Motor neuron (in vitro differentiated cells): ENCODE data around the gene COMMD6. TPM values are rescaled to one million over a fixed set of nuclear protein-coding genes. Genes with fewer than 3 reads are reported as not detected.

Experiments used
- ATAC-seq, 8 experiments: fragments of 200-7000 bp; cut with Tn5 transposase; replicated peaks in 6 of 8; 2 replicates each; pipeline ENCODE4 v1.8.0; 2021; ENCODE audit warnings: mild to moderate bottlenecking in 8 of 8, moderate library complexity in 8 of 8
- H3K27ac ChIP-seq, 2 donors: fragments of 250-450 bp; sonication (Bioruptor Pico); 2 replicates each; pipeline ENCODE4 v1.9.0; 2021; ENCODE audit warnings: antibody characterized with exemption in 2 of 2, mild to moderate bottlenecking in 2 of 2, moderate library complexity in 1 of 2
- H3K4me1 ChIP-seq, 2 donors: fragments of 250-450 bp; sonication (Bioruptor Pico); replicated peaks in 1 of 2; 2 replicates each; pipeline ENCODE4 v1.6.1; 2021; ENCODE audit warnings: antibody characterized with exemption in 2 of 2, mild to moderate bottlenecking in 2 of 2, moderate library complexity in 1 of 2
- H3K4me3 ChIP-seq, 5 donors: fragments of 250-450 bp; sonication (Bioruptor Pico); 2 replicates each; pipeline ENCODE4 v1.9.0; 2021; ENCODE audit warnings: antibody characterized with exemption in 5 of 5, mild to moderate bottlenecking in 5 of 5, moderate library complexity in 4 of 5
- WGBS, 10 experiments: fragments of 450-650 bp; shearing (Covaris generic); methylation state at CpG; one replicate each; pipeline ENCODE4 v1.0.0; 2022; 5-methylcytosine and 5-hydroxymethylcytosine counted together
- in situ Hi-C, 9 experiments: fragments of 400-800 bp; cut with MboI; loops; one replicate each; pipeline ENCODE4 v1.15.0; 2021; ENCODE audit warnings: low sequenced_read_pairs in 9 of 9, low pct_unique_long_range_greater_than_20kb in 2 of 9; ENCODE audit not compliant: unreplicated experiment in 9 of 9
- total RNA-seq, 8 experiments: library from RNA; unstranded; fragments of 300-600 nt; gene quantifications; 2 replicates each; pipeline versions ENCODE4 v1.2.3 to v1.2.4, GENCODE V29; 2022

Gene COMMD6
- total RNA-seq, 8 experiments from 2014 or later: 111 to 621 (median 305) TPM

GRCh38 chr13:75486146-75487062 is 51.2 kb downstream of the COMMD6 start:
- Histone ChIP-seq H3K4me1 (peaks cover 0 to 5% of the 10 kb centered on the region in 2 donors), H3K27ac (no peak overlapping the region), H3K4me3 (no peak overlapping the region)
- no peak for ATAC-seq
- in situ Hi-C loops: no loop called here
- 0 to 90% (median 51%) methylated on average over 1 to 5 of the region's 5 CpGs for WGBS, 10 experiments

GRCh38 chr13:75485286-75486062 is 52.2 kb downstream of the COMMD6 start:
- in situ Hi-C loops: no loop called here

GRCh38 chr13:75482820-75483079 is 54.9 kb downstream of the COMMD6 start:
- WGBS, 10 experiments: 0% methylated on average over 1 of the region's 1 CpG; no CpG with 5 or more reads in 4 of the 10 experiments
- Histone ChIP-seq H3K4me3 (peak overlapping the region; percentile 54 to 85 (median 58)), H3K27ac (no peak overlapping the region), H3K4me1 (peaks cover 4 to 5% of the 10 kb centered on the region in 2 donors)
- in situ Hi-C loops: no loop called here
- no peak for ATAC-seq

More at GRCh38 chr13:75485286-75486062, 52.2 kb downstream of the COMMD6 start:
- whole genome bisulfite sequencing, 10 experiments: 40 to 89% (median 69%) methylated on average over 1 of the region's 1 CpG; no CpG with 5 or more reads in 2 of the 10 experiments
- Histone ChIP-seq H3K4me1 (peaks cover 0 to 5% of the 10 kb centered on the region in 2 donors), H3K4me3 (no peak overlapping the region), H3K27ac (no peak overlapping the region)
- no peak for ATAC-seq

GRCh38 chr13:75482070-75482819 is 55.4 kb downstream of the COMMD6 start, which contains the start of gene TBC1D4:
Gene TBC1D4, minus strand, starts transcription at chr13:75482169. Its CDS starts 402 bp downstream, at chr13:75481767.
- peaks cover 4 to 5% of the 10 kb centered on the region in 2 donors for H3K4me1 ChIP-seq
- ATAC-seq: peak; percentile 76 to 85 (median 81)
- H3K27ac ChIP-seq: peak within 1 kb of the TSS; percentile 5 to 13
- in situ Hi-C loops: no loop called here
- H3K4me3 ChIP-seq: peak within 1 kb of the TSS; percentile 54 to 85 (median 58)
- 0 to 2% (median 0%) methylated on average over 1 to 18 of the region's 58 CpGs for WGBS, 10 experiments

- Histone ChIP-seq H3K4me3 (peak overlapping the region; percentile 54 to 85 (median 58)), H3K4me1 (peaks cover 4 to 5% of the 10 kb centered on the region in 2 donors), H3K27ac (peak overlapping the region; percentile 5 to 13)
- 0 to 11% (median 0%) methylated on average over 1 to 12 of the region's 100 CpGs; no CpG with 5 or more reads in 7 of the 10 experiments for WGBS, 10 experiments
- in situ Hi-C loops: no loop called here
- peak; percentile 36 to 57 (median 46) for ATAC-seq
These were observed 56.2 kb downstream of the COMMD6 start for GRCh38 chr13:75481176-75482069.

GRCh38 chr13:75480671-75481175 is 56.9 kb downstream of the COMMD6 start:
- in situ Hi-C loops: no loop called here
- H3K27ac ChIP-seq: peak overlapping the region in 1 of 2 donors; percentile 13
- H3K4me1 ChIP-seq: peaks cover under 1 to 4% of the 10 kb centered on the region in 2 donors
- WGBS, 10 experiments: 0 to 5% (median 1%) methylated on average over 4 to 29 of the region's 48 CpGs; no CpG with 5 or more reads in 2 of the 10 experiments
- H3K4me3 ChIP-seq: peak overlapping the region; percentile 54 to 85 (median 58)
- peak; percentile 3 to 48 (median 26) for ATAC-seq

GRCh38 chr13:75479102-75479740 is 58.4 kb downstream of the COMMD6 start:
- Histone ChIP-seq H3K4me1 (peaks cover 0 to 4% of the 10 kb centered on the region in 2 donors), H3K27ac (no peak overlapping the region), H3K4me3 (no peak overlapping the region)
- no peak for ATAC-seq
- 55 to 100% (median 84%) methylated on average over 1 to 5 of the region's 5 CpGs for WGBS, 10 experiments
- in situ Hi-C loops: no loop called here

DNA sequence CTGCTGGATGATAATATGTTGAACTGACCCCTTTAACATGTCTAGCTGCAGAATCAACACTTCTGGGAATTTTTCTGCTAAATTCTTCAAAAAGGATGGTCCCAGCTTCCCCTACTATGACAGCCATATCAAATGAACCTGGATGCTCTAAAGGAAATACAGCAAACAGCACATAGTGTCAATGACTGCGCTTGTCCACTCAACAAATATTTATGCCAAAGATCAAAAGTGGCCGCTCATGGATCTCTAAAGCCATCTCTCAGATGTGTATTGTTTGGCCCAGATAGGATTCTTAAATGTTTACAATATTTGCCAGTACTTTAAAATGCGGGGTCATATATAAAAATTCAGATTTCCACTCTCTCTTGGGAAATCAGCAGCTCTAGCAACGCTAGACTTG is 59.0 kb downstream of the COMMD6 start:
- no peak overlapping the region for H3K27ac ChIP-seq
- in situ Hi-C loops: no loop called here
- WGBS, 10 experiments: 70 to 97% (median 94%) methylated on average over 1 to 4 of the region's 4 CpGs; no CpG with 5 or more reads in 2 of the 10 experiments
- no peak overlapping the region for H3K4me3 ChIP-seq
- ATAC-seq: no peak
- H3K4me1 ChIP-seq: peaks cover 0 to 4% of the 10 kb centered on the region in 2 donors

Other genes starting within 250 kb of the COMMD6 start
- gene TBC1D4, start 55.7 kb downstream of the COMMD6 start, total RNA-seq: 10 to 100 TPM in 2 of 8 experiments, 1 to 10 TPM in 6; 5.3 to 13.3 (median 7.7) TPM
- 10 to 100 TPM; 31.5 to 48.6 (median 44.5) TPM for gene UCHL3, start 11.9 kb upstream of the COMMD6 start, total RNA-seq
- 1,000 to 10,000 TPM in 1 of 8 experiments, 100 to 1,000 TPM in 2, 10 to 100 TPM in 1, 1 to 10 TPM in 4; 3.5 to 1,519 (median 32.1) TPM for gene LMO7, start 98.5 kb upstream of the COMMD6 start, total RNA-seq